Loucy (cell line): ENCODE measurements around the gene IL24.

Experiments used
- EZH2phosphoT487 ChIP-seq: fragments of 200-600 bp; IDR thresholded peaks from 2 replicates; pipeline ENCODE4 v1.6.1; 2018; ENCODE audit warnings: antibody characterized with exemption, mild to moderate bottlenecking, moderate library complexity, borderline replicate concordance
- TF ChIP-seq, protein P1 (sequence below): fragments of 200-600 bp; sonication (generic); conservative IDR thresholded peaks from 2 replicates; pipeline ENCODE4 v1.5.1; 2014; ENCODE audit warnings: mild to moderate bottlenecking, antibody characterized with exemption, low read length

DNA sequence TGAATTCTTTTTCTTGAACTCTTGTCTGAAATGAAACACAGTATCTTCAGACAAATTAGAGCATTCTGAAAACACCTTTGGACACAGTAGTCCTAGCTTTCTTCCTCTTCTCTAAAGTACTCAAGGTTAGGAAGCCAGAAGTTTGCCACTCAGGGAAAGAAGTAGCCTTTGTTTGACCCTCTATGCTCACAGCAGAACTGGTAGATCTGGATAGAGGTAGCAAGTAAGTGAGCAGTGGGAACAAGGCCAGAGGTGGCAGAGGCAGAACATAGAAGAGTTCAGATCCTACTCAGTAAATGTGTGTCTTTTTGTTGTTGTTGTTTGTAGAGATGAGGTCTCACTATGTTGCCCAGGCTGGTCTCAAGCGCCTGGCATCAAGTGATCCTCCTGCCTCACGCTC, 56.4 kb downstream of the IL24 start:
- TF ChIP-seq, protein P1, sequence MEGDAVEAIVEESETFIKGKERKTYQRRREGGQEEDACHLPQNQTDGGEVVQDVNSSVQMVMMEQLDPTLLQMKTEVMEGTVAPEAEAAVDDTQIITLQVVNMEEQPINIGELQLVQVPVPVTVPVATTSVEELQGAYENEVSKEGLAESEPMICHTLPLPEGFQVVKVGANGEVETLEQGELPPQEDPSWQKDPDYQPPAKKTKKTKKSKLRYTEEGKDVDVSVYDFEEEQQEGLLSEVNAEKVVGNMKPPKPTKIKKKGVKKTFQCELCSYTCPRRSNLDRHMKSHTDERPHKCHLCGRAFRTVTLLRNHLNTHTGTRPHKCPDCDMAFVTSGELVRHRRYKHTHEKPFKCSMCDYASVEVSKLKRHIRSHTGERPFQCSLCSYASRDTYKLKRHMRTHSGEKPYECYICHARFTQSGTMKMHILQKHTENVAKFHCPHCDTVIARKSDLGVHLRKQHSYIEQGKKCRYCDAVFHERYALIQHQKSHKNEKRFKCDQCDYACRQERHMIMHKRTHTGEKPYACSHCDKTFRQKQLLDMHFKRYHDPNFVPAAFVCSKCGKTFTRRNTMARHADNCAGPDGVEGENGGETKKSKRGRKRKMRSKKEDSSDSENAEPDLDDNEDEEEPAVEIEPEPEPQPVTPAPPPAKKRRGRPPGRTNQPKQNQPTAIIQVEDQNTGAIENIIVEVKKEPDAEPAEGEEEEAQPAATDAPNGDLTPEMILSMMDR: no peak
- no peak for TF ChIP-seq EZH2phosphoT487
